Measurements from ENCODE around the gene ZNF814. TPM values are rescaled to one million over a fixed set of nuclear protein-coding genes. Genes with fewer than 3 reads are reported as not detected.
"Not testable (repeated sequence)": the region's sequence is repeated elsewhere in the genome, so short reads cannot be mapped to it uniquely, and the experiment has no call there.

The ZNF814 gene
- total and polyA plus RNA-seq, 2 experiments from 2014 or later = 3.6 to 14.1 TPM

- no peak for TF ChIP-seq EZH2 (IDR thresholded peaks at IDR 0.05; ENCODE audit: insufficient read depth, poor library complexity, severe bottlenecking)
- no peak for TF ChIP-seq EZH2phosphoT487 (IDR thresholded peaks at IDR 0.05; ENCODE audit: insufficient read depth, low read depth)
- H3K4me2 ChIP-seq (ENCODE audit: unreplicated experiment) = peak overlapping the region; percentile 90
- H3K79me2 ChIP-seq (ENCODE audit: insufficient read depth) = peaks cover 93% of the 10 kb centered on the region
- peaks cover 10% of the 10 kb centered on the region for H3F3A ChIP-seq (ENCODE audit: insufficient read depth)
- H3K27ac ChIP-seq = peak overlapping the region; percentile 79
- peak overlapping the region; percentile 96 for H3K9ac ChIP-seq
- peaks cover 4% of the 10 kb centered on the region for H4K20me1 ChIP-seq (ENCODE audit: insufficient read depth)
- no peaks in the 10 kb centered on the region for H3K9me3 ChIP-seq (ENCODE audit: low read depth)
- H3K4me3 ChIP-seq = peak overlapping the region; percentile 95
- no peaks in the 10 kb centered on the region for H3K27me3 ChIP-seq (replicated peaks; ENCODE audit: insufficient read depth)
- WGBS, 2 experiments (ENCODE audit: low coverage in 1 of 2, low lambda C conversion rate in 2 of 2, missing lambda C conversion rate in 2 of 2) = 11% methylated on average over 11 of the region's 11 CpGs
- in situ Hi-C loops (cut with MboI) = no loop called here
- H3K9me2 ChIP-seq (ENCODE audit: insufficient read depth) = no peaks in the 10 kb centered on the region
- peak; percentile 63 for DNase-seq
- H3K36me3 ChIP-seq (ENCODE audit: low read depth) = no peaks in the 10 kb centered on the region
- peaks cover 10% of the 10 kb centered on the region for H3K4me1 ChIP-seq (ENCODE audit: insufficient read depth)
- H2AFZ ChIP-seq = peak overlapping the region; percentile 64; the same call in 1 of the 2 replicates
Observed at GRCh38 chr19:57850553-57851017, 38.3 kb downstream of the ZNF814 start.

- H3K9me2 ChIP-seq (ENCODE audit: insufficient read depth); H3K9me3 ChIP-seq (ENCODE audit: low read depth); in situ Hi-C loops (cut with MboI); H4K20me1 ChIP-seq (ENCODE audit: insufficient read depth); H3K27me3 ChIP-seq (replicated peaks; ENCODE audit: insufficient read depth); H3K36me3 ChIP-seq (ENCODE audit: low read depth); H3K4me1 ChIP-seq (ENCODE audit: insufficient read depth); H3F3A ChIP-seq (ENCODE audit: insufficient read depth): not testable (repeated sequence)
- H2AFZ ChIP-seq = peak within 1 kb of the TSS; percentile 64
- peaks cover 93% of the 10 kb centered on the region for H3K79me2 ChIP-seq (ENCODE audit: insufficient read depth)
- H3K4me2 ChIP-seq (ENCODE audit: unreplicated experiment) = peak within 1 kb of the TSS; percentile 90
- H3K9ac ChIP-seq = peak within 1 kb of the TSS; percentile 96
- peak within 1 kb of the TSS; percentile 79 for H3K27ac ChIP-seq
- H3K4me3 ChIP-seq = peak within 1 kb of the TSS; percentile 95
- 1% methylated on average over 36 to 42 of the region's 42 CpGs for WGBS, 2 experiments (ENCODE audit: low coverage in 1 of 2, low lambda C conversion rate in 2 of 2, missing lambda C conversion rate in 2 of 2)
- DNase-seq = peak; percentile 93
Observed at GRCh38 chr19:57849666-57850473, 39.0 kb downstream of the ZNF814 start, which contains the start of gene ZNF587. ZNF587 (plus strand) TSS chr19:57849859; CDS start chr19:57850039, 180 bp downstream.

GRCh38 chr19:57849162-57849665 lies 39.6 kb downstream of the ZNF814 start:
- H4K20me1 ChIP-seq (ENCODE audit: insufficient read depth); in situ Hi-C loops (cut with MboI); H3K4me3 ChIP-seq; DNase-seq; H3K9ac ChIP-seq; H3F3A ChIP-seq (ENCODE audit: insufficient read depth); H3K9me3 ChIP-seq (ENCODE audit: low read depth); H3K4me1 ChIP-seq (ENCODE audit: insufficient read depth); H3K9me2 ChIP-seq (ENCODE audit: insufficient read depth); H3K36me3 ChIP-seq (ENCODE audit: low read depth); H3K27me3 ChIP-seq (replicated peaks; ENCODE audit: insufficient read depth): not testable (repeated sequence)
- Histone ChIP-seq H3K4me2 (ENCODE audit: unreplicated experiment) (peak overlapping the region; percentile 90), H3K79me2 (ENCODE audit: insufficient read depth) (peaks cover 95% of the 10 kb centered on the region), H3K27ac (peak overlapping the region; percentile 79; the same call in 1 of the 2 replicates), H2AFZ (peak overlapping the region; percentile 64; the same call in 1 of the 2 replicates)
- WGBS, 2 experiments (ENCODE audit: low coverage in 1 of 2, low lambda C conversion rate in 2 of 2, missing lambda C conversion rate in 2 of 2) = 100% methylated on average over 2 of the region's 2 CpGs

- Histone ChIP-seq H3F3A (ENCODE audit: insufficient read depth) (peaks cover 11% of the 10 kb centered on the region), H3K79me2 (ENCODE audit: insufficient read depth) (peaks cover 95% of the 10 kb centered on the region)
- H3K27ac ChIP-seq; DNase-seq; H3K9ac ChIP-seq; H3K4me1 ChIP-seq (ENCODE audit: insufficient read depth); H2AFZ ChIP-seq; H3K4me2 ChIP-seq (ENCODE audit: unreplicated experiment); H3K27me3 ChIP-seq (replicated peaks; ENCODE audit: insufficient read depth); in situ Hi-C loops (cut with MboI); H4K20me1 ChIP-seq (ENCODE audit: insufficient read depth); H3K9me2 ChIP-seq (ENCODE audit: insufficient read depth); H3K4me3 ChIP-seq; H3K36me3 ChIP-seq (ENCODE audit: low read depth); H3K9me3 ChIP-seq (ENCODE audit: low read depth): not testable (repeated sequence)
- 57 to 59% methylated on average over 3 of the region's 3 CpGs for WGBS, 2 experiments (ENCODE audit: low coverage in 1 of 2, low lambda C conversion rate in 2 of 2, missing lambda C conversion rate in 2 of 2)
Observed at GRCh38 chr19:57847164-57847563, 41.7 kb downstream of the ZNF814 start.
